MG63 (cell line): ENCODE results near the gene VPS35L. TPM values are rescaled to one million over a fixed set of nuclear protein-coding genes. Genes with fewer than 3 reads are reported as not detected.
"Not testable (repeated sequence)": the region's sequence is repeated elsewhere in the genome, so short reads cannot be mapped to it uniquely, and the experiment has no call there.

Experiments
- DNase-seq: peaks from one replicate; pipeline ENCODE4 v3.0.0-alpha.2; 2020
- H3K27me3 ChIP-seq: fragments of 250-450 bp; sonication (Bioruptor Pico); 2 replicates; pipeline ENCODE4 v1.5.1; 2020; ENCODE audit warnings: mild to moderate bottlenecking, moderate library complexity
- H3K36me3 ChIP-seq: fragments of 250-450 bp; sonication (Bioruptor Pico); 2 replicates; pipeline ENCODE4 v1.5.1; 2020; ENCODE audit warnings: mild to moderate bottlenecking, moderate library complexity
- H3K4me3 ChIP-seq: fragments of 250-450 bp; sonication (Bioruptor Pico); 2 replicates; pipeline ENCODE4 v1.5.1; 2020; ENCODE audit warnings: mild to moderate bottlenecking, moderate library complexity
- H3K9me3 ChIP-seq: fragments of 250-450 bp; sonication (Bioruptor Pico); 2 replicates; pipeline ENCODE4 v1.5.1; 2020; ENCODE audit warnings: mild to moderate bottlenecking, moderate library complexity
- total RNA-seq: library from RNA; depleted of rRNA; stranded (reverse); fragments of >200 nt; shearing (Covaris generic); gene quantifications from 2 replicates; pipeline ENCODE4 v1.2.3, GENCODE V29; 2014; ENCODE audit warnings: low replicate concordance

VPS35L gene
- total RNA-seq, 1 experiment from 2014 or later, result 6.7 TPM

DNA sequence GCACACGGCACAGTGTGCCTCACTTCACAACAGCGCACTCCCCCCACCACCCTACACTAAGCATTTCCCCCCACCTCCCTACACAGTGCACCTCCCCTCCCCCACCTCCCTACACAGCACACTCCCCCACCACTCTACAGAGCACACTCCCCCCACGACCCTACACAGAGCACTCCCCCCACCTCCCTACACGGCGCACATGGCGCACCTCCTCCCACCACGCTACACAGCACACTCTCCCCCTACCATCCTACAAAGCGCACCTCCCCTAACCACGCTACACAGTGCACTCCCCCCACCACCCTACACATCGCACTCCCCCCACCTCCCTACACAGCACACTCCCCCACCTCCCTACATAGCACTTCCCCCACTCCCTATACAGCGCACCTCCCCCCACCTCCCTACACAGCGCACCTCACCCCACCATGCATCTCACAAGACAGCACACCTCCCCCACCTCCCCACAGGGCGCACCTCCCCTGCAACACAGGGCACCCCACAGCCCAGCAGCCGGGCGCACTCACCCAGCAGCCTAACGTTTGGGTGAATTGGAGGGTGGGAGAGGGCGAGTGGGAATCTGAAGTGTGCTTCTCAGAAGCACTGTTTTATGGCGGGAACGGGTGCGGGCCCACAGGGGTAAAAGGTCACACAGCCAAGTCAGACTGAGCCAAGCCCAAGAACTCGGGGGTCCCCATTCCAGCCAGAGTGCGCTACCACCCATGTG, 152.2 kb downstream of the VPS35L start:
- DNase-seq, result no peak

DNA sequence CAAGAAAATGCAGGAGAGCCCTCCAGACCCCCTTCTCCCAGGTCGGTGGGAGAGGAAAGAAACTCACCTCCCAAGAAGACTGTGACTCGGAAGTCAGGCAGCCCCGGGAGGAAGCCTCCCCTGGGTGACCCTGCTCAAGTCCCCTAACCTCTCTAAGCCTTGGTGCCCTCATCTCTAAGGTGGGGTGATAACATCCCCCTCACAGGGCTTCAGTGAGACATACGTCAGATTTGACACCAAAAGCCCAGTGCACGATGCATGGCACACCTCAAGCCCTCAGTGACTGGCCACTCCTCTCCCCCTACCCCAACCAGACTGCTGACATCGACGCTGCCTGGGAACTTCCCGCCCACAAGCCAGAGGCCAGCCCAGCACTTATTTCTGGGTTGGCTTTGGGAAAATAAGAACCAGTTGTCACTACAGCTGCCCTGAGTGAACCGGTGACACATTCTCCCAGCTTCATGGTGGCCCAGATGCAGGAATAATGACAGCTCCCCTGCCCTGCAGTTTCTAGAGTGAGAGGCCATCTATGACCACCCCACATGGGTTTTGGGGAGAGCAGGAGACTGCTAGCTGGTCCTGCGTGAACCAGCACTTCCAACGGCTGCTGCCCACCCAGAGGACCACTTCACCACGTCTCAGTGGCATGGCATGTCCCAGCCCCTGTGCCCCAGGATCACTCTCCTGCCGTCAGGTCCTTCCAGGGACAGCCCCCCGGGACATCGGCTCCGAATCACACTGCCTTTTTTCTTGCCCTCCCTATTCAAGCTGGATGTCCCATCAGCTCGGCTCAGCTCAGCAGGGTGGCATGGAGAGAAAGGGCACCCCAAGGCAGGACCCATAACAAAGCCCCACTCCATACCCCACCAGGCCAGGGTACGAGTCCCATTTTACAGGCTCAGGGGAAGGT, 153.0 kb downstream of the VPS35L start:
- no peak overlapping the region for H3K4me3 ChIP-seq
- H3K9me3 ChIP-seq, result no peaks in the 10 kb centered on the region
- H3K27me3 ChIP-seq, result no peaks in the 10 kb centered on the region
- peaks cover 80% of the 10 kb centered on the region for H3K36me3 ChIP-seq
- no peak for DNase-seq

More for the DNA sequence above, 152.2 kb downstream of the VPS35L start:
- no peaks in the 10 kb centered on the region for H3K27me3 ChIP-seq
- no peaks in the 10 kb centered on the region for H3K9me3 ChIP-seq
- H3K36me3 ChIP-seq, result peaks cover 79% of the 10 kb centered on the region
- H3K4me3 ChIP-seq, result no peak overlapping the region

DNA sequence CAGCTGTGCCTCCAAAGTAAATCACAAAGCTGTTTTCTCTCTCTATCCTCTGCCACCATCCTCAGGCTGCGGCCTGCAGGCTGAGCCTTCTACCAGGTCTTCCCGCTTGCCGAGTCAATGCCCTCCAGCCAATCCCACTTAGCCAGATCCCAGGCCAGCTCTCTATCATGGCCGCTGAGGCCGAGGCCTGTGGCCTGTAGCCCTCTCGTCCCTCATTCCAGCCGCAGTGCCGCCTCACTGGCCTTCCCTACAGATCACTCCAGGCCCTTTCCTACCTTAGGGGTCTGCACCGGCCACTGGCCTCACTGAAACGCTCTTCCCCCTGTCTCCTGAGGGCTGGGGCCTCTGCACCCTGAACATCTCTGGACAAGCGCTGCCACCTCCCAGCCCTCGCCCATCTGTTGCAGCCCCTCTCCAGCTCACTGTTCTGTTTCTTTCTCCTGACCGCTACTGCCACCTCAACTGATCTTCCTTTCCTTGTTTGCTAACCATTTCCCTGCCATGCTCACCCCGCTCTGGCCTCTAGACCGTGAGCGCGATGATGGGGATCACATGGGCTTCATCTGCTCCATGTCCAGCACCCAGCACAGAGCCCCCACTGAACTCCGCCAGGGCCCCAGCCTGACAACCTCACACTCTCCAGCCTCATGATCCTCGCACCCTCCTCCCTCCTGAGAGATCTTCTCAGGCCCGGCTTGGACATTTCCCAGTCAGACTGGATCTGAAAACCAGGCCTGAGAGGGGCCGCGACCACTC, 154.1 kb downstream of the VPS35L start:
- Histone ChIP-seq H3K27me3 (no peaks in the 10 kb centered on the region), H3K9me3 (no peaks in the 10 kb centered on the region), H3K36me3 (peaks cover 79% of the 10 kb centered on the region), H3K4me3 (no peak overlapping the region)
- DNase-seq, result no peak

DNA sequence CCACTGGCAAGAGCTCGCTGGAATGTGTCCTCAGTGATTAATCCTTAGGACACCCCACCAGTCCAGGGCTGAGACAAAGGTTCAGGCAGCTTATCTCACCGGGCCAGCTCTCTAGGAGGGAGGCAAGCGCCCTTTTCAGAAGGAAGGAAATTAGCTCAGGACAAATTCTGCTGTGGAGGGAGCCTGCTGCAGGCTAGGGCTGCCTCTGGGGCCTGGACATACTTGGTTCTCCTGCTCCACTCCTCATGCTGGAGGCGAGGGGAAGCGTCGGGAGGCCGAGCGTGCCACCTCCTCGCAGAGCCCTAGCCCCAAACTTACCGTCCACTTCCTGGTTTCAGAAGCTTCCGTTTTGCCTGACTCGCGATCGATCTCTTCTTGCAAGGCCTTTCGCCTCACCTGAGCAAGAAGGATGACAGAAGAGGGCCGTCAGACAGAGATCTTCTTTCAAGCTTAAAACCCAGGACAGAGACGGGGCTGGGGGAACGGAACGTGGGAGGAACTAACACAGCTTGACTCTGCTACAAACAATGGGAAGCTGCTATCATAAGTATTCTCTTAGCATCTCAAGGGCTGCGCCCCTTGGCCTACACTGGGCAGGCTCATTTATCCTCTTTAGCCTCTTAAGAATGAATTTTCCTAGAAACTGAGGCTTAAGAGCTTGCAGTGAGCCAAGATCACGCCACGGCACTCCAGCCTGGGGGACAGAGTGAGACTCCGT, 154.8 kb downstream of the VPS35L start:
- Histone ChIP-seq H3K4me3 (no peak overlapping the region), H3K27me3 (no peaks in the 10 kb centered on the region), H3K36me3 (peaks cover 77% of the 10 kb centered on the region), H3K9me3 (no peaks in the 10 kb centered on the region)
- no peak for DNase-seq

DNA sequence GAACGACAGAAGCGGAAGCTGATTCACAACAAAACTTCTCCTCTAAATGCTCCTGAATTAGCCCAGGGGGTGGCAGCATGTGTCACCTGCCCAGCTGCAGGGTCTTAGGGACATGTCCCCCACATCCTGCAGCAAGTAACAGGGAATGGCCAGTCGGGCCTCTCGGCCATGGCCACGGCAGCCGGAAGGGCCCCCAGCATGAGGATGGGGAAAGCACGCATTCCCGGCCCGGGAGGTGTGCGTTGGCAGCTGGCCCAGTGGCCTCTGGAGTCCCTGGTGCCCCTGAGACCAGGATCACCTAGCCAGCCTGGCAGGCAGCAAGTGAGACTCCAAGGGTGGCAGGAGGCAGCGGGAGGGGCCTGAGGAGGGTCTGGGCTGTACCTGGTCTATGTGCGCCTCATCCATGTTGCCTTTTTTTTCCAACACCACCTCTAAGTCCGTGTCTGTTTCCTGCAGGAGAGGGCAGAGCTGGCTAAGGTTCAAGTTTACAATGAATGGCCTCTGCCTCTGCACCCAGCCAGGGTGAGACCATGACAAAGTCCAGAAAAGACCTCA, 155.6 kb downstream of the VPS35L start:
- Histone ChIP-seq H3K4me3 (no peak overlapping the region), H3K9me3 (no peaks in the 10 kb centered on the region), H3K36me3 (peaks cover 70% of the 10 kb centered on the region), H3K27me3 (no peaks in the 10 kb centered on the region)
- DNase-seq, result no peak

DNA sequence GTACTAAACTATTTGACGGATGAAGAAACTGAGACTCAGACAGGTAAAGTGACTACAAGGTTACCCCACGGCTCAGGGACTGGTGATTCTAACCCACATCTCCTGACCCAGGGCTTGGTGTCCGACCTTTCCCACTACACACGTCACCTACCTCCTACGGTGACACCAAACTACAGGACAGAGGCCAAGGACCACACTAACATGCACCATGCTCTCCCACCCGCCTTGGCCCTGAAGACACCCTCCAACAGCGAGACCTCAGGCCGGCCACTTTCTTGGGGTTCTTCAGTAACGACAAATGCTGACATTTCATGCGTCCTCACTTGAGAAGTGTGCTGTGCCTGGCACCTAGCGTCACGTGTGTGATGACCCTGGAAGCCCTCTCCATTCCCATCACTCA, 156.1 kb downstream of the VPS35L start:
- H3K4me3 ChIP-seq, result no peak overlapping the region
- no peaks in the 10 kb centered on the region for H3K27me3 ChIP-seq
- no peaks in the 10 kb centered on the region for H3K9me3 ChIP-seq
- DNase-seq, result no peak
- peaks cover 69% of the 10 kb centered on the region for H3K36me3 ChIP-seq

DNA sequence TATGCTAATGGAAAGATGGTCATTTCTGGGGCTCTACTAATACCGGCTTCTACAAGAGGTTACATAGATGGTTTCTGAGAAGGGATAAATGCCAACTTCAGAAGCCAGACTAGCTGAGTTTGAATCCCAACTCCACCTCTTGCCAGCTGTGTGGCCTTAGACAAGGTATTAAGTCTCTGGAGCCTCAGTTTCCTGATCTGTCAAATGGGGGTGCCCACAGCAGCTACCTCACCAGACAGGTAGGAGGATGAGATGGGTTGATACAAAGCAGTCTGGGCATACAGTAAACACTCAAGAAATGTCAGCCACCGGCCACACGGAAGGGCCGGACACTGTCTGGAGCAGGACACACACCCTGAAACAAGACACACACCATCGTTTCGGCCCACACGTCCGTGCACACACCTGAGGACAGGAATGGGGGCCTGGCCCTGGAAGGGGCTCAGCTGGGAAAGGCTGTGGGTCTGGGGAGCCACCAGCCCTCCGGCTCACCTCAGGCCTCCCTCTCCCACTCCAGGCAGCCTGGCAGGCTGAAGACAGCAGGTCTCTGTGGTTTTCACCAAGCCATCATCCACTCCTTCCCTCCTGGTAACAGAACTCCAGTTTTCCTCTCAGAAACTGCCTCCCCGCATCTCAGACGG, 157.0 kb downstream of the VPS35L start:
- Histone ChIP-seq H3K27me3 (no peaks in the 10 kb centered on the region), H3K4me3 (no peak overlapping the region), H3K9me3 (no peaks in the 10 kb centered on the region), H3K36me3 (peaks cover 63% of the 10 kb centered on the region)
- no peak for DNase-seq

DNA sequence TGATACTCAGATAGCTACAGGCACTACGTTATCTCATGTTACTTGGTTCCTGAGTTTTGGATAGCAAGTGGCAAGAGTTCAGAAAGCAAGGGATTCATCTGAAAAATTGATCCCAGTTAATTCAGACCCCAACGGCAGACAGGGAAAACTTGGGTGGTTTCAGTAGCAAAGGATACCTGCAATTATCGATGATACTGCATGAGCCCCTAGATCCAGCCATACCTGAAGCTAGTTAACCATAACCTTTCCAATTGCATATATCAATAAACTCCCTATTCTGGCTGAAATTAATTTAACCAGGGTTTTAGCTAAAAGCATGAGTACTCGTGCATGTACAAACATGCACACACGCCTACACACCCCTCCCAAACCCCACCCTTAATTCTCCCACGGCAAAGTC, 158.2 kb downstream of the VPS35L start:
- no peak for DNase-seq
- no peak overlapping the region for H3K4me3 ChIP-seq
- peaks cover 63% of the 10 kb centered on the region for H3K36me3 ChIP-seq
- no peaks in the 10 kb centered on the region for H3K9me3 ChIP-seq
- no peaks in the 10 kb centered on the region for H3K27me3 ChIP-seq

DNA sequence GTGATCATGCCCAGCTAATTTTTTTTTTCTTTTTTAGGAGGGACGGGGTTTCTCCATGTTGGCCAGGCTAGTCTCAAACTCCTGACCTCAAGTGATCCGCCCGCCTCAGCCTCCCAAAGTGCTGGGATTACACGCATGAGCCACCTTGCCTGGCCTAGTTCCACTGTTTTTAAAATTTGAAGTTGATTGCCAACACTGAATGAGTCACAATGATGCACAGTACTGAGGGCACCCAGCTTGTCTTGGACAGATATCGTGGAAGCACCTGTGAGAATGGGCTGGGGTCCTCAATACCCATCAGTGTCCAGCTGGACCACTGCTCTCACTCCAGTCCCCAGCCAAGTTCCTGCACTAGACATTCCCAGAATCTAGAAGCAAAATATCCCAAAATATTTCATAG, 160.1 kb downstream of the VPS35L start:
- Histone ChIP-seq H3K4me3 (no peak overlapping the region), H3K36me3 (peaks cover 45% of the 10 kb centered on the region), H3K9me3 (no peaks in the 10 kb centered on the region), H3K27me3 (no peaks in the 10 kb centered on the region)
- peak; percentile 22 for DNase-seq

DNA sequence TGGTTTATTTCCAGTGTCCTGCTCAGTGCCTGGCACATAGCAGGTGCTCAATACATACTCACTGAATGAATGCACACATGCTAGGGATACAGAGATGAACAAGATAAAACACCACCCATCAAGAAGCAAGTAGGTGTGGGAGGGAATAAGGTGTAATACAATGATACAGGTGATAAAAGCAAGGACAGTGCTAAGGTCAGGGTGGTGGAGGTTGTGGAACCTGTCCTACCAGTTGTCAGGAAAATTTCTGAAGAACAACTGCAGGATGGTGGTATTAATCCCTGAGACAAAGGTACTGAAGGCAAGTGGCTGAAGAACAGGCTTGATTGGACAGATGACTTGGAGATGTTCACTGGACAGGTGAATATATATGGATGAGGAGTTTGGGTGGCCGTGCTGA, 160.7 kb downstream of the VPS35L start:
- H3K27me3 ChIP-seq, result no peaks in the 10 kb centered on the region
- no peak for DNase-seq
- peaks cover 42% of the 10 kb centered on the region for H3K36me3 ChIP-seq
- H3K4me3 ChIP-seq, result peak overlapping the region; percentile 88; the same call in 1 of the 2 replicates
- no peaks in the 10 kb centered on the region for H3K9me3 ChIP-seq

DNA sequence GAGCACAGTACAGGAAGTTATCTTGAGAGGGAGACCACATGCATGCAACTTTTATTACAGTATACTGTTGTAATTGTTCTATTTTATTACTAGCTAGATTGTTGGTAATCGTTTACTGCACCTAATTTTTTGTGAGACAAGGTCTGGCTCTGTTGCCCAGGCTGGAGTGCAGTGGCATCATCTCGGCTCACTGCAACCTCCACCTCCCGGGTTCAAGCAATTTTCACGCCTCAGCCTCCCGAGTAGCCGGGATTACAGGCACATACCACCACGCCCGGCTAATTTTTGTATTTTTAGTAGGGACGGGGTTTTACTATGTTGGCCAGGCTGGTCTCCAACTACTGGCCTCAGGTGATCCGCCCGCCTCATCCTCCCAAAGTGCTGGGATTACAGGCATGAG, 161.2 kb downstream of the VPS35L start:
- peak overlapping the region; percentile 88 for H3K4me3 ChIP-seq

DNA sequence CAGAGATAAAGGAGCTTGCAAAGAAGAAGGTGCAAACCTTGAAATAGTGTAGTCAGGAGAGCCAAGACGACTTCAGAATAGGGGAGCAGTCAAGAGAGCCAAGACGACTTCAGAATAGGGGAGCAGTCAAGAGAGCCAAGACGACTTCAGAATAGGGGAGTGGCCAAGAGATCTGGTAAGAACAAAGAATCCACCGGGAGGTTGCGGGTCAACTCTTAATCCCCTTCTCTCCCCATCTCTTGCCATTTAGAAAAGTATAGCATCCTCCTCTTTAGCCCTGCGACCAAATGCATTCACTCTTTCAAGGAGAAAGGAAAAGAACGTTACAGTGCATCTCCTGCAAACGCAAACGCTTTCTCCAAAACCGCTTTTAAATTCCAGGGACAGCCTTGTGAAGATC, 161.8 kb downstream of the VPS35L start:
- H3K9me3 ChIP-seq, result no peaks in the 10 kb centered on the region
- H3K36me3 ChIP-seq, result peaks cover 32% of the 10 kb centered on the region
- H3K4me3 ChIP-seq, result peak overlapping the region; percentile 88
- no peak for DNase-seq
- no peaks in the 10 kb centered on the region for H3K27me3 ChIP-seq

More for the DNA sequence above, 161.2 kb downstream of the VPS35L start:
- not testable (repeated sequence) for H3K27me3 ChIP-seq, H3K9me3 ChIP-seq, DNase-seq
- H3K36me3 ChIP-seq, result peaks cover 36% of the 10 kb centered on the region

DNA sequence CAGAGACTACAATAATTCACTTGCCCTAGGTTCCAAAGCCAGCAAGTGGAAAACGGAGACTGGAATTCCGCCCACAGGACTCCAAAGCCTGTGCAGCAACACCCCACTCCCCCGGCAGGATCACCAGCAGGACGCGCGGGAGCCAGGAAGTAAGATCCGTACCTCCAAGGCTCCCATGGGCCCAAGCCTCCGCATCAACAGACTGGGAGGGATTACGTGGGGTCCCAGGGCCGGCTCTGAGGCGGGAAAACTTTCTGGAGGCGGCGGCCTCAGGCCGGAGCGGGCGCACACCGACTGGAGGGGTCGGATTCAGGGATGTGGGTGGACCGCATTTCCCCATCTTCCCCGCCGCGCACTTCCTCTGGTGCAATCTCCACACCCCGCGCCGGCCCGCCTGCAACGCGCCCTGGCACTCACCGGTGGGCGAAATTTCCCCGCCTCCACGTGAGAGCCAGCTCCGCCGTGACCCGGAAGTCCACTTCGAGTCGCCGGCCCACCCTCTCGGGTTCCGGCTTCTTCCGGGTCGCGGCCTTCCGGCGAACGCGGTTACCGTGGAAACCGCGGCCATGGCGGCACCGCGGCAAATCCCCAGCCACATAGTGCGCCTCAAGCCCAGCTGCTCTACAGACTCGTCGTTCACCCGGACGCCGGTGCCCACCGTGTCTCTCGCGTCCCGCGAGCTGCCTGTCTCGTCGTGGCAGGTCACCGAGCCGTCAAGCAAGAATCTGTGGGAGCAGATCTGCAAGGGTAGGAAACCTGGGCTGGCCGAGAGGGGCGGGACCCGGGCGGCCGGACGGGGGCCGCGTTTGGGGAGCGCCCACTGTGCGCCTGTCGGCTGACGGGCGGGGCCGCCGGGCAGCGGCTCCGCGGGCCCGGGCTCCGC, 162.5 kb downstream of the VPS35L start, which contains the start of the genes IQCK and KNOP1:
TSS of gene IQCK (plus strand) at position 531 of the 883 bp plus-strand sequence. CDS start at position 567, 36 bp downstream.
TSS of gene KNOP1 (minus strand) at position 487 of the 883 bp plus-strand sequence. CDS start 3,192 bp downstream, outside the sequence.
- peak; percentile 96 for DNase-seq
- peak within 1 kb of the TSS; percentile 88 for H3K4me3 ChIP-seq
- H3K36me3 ChIP-seq, result peaks cover 25% of the 10 kb centered on the region
- no peaks in the 10 kb centered on the region for H3K9me3 ChIP-seq
- no peaks in the 10 kb centered on the region for H3K27me3 ChIP-seq

DNA sequence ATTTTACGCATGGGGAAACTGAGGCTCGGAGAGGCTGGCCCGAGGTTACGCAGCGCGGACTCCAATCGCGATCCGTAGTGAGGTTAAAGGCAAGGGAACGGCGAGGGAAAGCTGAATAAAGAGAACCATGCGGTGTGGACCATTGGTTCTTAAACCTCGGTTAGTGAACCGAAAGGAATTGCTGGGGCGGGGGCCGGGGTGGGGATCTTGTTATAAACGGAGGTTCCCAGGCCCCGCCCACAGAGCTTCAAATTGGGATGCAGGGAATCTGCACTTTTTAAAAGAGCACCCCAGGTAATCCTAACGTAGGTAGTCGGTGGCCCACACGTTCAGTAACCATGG, 163.1 kb downstream of the VPS35L start:
- H3K27me3 ChIP-seq, result no peaks in the 10 kb centered on the region
- peaks cover 19% of the 10 kb centered on the region for H3K36me3 ChIP-seq
- no peaks in the 10 kb centered on the region for H3K9me3 ChIP-seq
- H3K4me3 ChIP-seq, result peak overlapping the region; percentile 88
- peak; percentile 44 for DNase-seq
